Heart left ventricle (tissue), 13 donors: ENCODE data around the gene CUL4A.

Source experiments
- CTCF ChIP-seq, 12 donors: fragments of 200-600 bp; sonication (generic) in 4 of 12; IDR thresholded peaks; one replicate each; pipeline versions ENCODE4 v1.5.0 to v1.8.0; 2018 to 2022; ENCODE audit warnings: antibody characterized with exemption in 12 of 12, mild to moderate bottlenecking in 5 of 12
- POLR2A ChIP-seq, 2 donors: fragments of 450-650 bp; IDR thresholded peaks; one replicate each; pipeline ENCODE4 v1.6.1; 2017; ENCODE audit warnings: antibody characterized with exemption in 2 of 2, mild to moderate bottlenecking in 2 of 2, moderate library complexity in 2 of 2
- donor health status: ischemic (EF 13 %, LVEDD 7.1; RV severe dilation, severe dysfunction).
- donor health status: DM: no; HTN: yes; CAD: no.
- donor health status: DM: no; HTN: no; CAD: no.
- donor health status: ischemic (EF 25% LVEDD 6.9; RV normal size, moderate dysfunction).
- donor health status: ischemic (EF 25% LVEDD 5.7; RV mildly dilated, moderate dysfunction).
- donor health status: ischemic (EF 35%, LVEDD 5.7; RV mildly dilated, moderate dysfunction).
- donor health status: nonischemic (EF 11% LVEDD 7.7; RV severe dilation, severe dysfunction).
- donor health status: DM: yes; HTN: yes; CAD: no.
- donor health status: PGD.
- donor health status: ischemic (EF 29% LVEDD 5.4; RV normal size, mild dysfunction).
- donor health status: nonischemic (EF 23%, LVEDD 6.1; RV moderate dilation, normal function).

- TF ChIP-seq POLR2A (IDR thresholded peaks at IDR 0.05) (no peak), CTCF (IDR thresholded peaks at IDR 0.05) (no peak)
Observed at GRCh38 chr13:113298043-113298945, 88.9 kb downstream of the CUL4A start.
